ENCODE data around the gene MACROH2A1.

Gene MACROH2A1

DNA sequence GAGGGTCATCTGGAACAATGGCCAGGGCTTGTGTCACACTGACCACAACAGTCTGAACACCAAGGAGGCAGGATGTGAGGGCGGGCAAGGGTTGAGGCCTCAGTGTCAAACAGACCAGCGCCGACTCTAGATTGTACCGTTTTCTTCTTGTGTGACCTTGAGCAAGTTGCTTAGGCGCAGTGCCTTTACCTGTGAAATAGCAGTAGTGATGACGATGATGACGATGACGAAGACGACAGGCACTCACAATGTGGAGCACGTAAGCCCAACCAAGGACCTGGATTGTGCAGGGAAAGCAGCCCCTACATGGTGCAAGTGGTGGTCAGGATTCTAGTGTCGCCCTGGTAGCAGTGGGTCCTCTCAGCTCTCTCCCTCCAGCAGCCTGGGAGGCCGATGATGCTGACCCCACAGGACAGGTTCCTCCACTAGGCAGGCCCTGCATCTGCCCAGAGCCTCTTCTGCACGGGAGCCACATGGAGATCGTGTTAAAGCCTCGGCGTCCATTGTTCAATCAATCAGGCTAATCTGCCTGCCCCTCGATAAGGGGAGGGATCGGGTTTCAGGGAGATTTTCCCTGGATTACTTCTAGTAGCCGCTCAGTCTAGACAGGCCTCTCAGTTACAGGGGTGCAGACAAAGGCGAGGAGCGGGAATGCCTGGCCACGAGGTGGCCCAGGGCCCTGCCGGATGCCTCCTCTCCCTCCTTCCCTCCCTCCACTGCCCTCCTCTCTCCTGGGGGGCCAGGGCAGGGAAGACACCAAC lies 91.7 kb downstream of the MACROH2A1 start:
- no peak for DNase-seq (ENCODE audit: low read depth)
- no peak for TF ChIP-seq CTCF (IDR thresholded peaks at IDR 0.05; ENCODE audit: insufficient read depth, low read depth, low read length, missing control alignments)
- no peak overlapping the region for H3K4me3 ChIP-seq (ENCODE audit: low read depth, low read length)

DNA sequence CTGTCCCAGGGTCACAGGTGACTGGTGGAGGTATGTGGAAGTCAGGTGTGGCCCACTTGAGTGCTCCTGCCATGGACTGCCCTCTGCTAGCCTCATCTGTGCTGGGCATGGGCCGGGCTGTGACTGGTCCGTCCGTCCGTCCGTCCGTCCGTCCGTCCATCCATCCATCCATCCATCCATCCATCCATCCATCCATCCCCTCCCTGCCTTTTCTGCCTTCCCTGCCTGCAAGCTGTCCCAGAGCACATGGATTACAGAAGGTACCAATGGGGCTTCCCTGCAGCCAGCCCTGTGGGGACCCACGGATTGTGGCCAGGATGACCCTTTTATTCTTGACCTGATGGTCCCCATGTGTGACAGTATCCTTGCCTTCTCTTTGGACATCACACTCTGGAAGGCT lies 92.5 kb downstream of the MACROH2A1 start:
- H3K4me3 ChIP-seq (ENCODE audit: low read depth, low read length), result no peak overlapping the region
- no peak for DNase-seq (ENCODE audit: low read depth)
- TF ChIP-seq CTCF (IDR thresholded peaks at IDR 0.05; ENCODE audit: insufficient read depth, low read depth, low read length, missing control alignments), result no peak

- no peak for DNase-seq (ENCODE audit: low read depth)
- TF ChIP-seq CTCF (IDR thresholded peaks at IDR 0.05; ENCODE audit: insufficient read depth, low read depth, low read length, missing control alignments), result no peak
- no peak overlapping the region for H3K4me3 ChIP-seq (ENCODE audit: low read depth, low read length)
These were observed 94.4 kb downstream of the MACROH2A1 start for GRCh38 chr5:135304352-135305221.

GRCh38 chr5:135303582-135304173 lies 95.4 kb downstream of the MACROH2A1 start:
- DNase-seq (ENCODE audit: low read depth), result no peak
- no peak for TF ChIP-seq CTCF (IDR thresholded peaks at IDR 0.05; ENCODE audit: insufficient read depth, low read depth, low read length, missing control alignments)
- no peak overlapping the region for H3K4me3 ChIP-seq (ENCODE audit: low read depth, low read length)

- no peak overlapping the region for H3K4me3 ChIP-seq (ENCODE audit: low read depth, low read length)
- no peak for DNase-seq (ENCODE audit: low read depth)
- TF ChIP-seq CTCF (IDR thresholded peaks at IDR 0.05; ENCODE audit: insufficient read depth, low read depth, low read length, missing control alignments), result no peak
These were observed 101.9 kb downstream of the MACROH2A1 start for GRCh38 chr5:135296900-135297816.

DNA sequence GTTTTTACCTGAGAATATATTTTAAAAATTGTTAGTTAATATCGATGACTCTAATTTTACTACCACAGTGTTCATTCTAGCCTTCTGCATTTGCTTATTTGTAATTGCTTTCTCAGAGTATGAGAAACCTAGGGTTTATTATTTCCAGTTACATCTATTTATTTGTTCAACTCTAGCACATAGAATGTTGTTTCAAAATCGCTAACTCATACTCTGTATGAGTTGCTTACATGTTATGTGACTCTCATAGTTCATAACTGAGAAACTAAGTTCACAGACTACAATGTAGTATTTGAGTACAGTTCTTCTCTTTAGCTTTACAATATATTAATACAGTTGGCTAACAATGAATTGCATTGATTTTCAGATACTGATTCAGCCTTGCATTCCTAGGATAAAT lies 103.2 kb downstream of the MACROH2A1 start:
- no peak overlapping the region for H3K4me3 ChIP-seq (ENCODE audit: low read depth, low read length)
- TF ChIP-seq CTCF (IDR thresholded peaks at IDR 0.05; ENCODE audit: insufficient read depth, low read depth, low read length, missing control alignments), result no peak
- no peak for DNase-seq (ENCODE audit: low read depth)

All from GM12865 (cell line).